ENCODE results near the gene PLEKHG4B. TPM values are rescaled to one million over a fixed set of nuclear protein-coding genes. Genes with fewer than 3 reads are reported as not detected.

Gene PLEKHG4B
- total RNA-seq, 1 experiment from 2014 or later: 0.02 TPM

- peaks cover 7% of the 10 kb centered on the region; the same call in 1 of the 2 replicates for H3K27me3 ChIP-seq (ENCODE audit: insufficient read depth, low read length)
- no TSS peak for BruUV-seq (replicated peaks)
- H3K9ac ChIP-seq (ENCODE audit: low read length): no peak overlapping the region
- no peak for DNase-seq (ENCODE audit: low read depth, low spot score)
- RAD21 ChIA-PET (ENCODE audit: low non-redundant PET in 1 of 2, low total read pairs in 2 of 2, uncharacterized antibody in 2 of 2, unreplicated experiment in 2 of 2): no interaction called here
- H3K4me3 ChIP-seq (replicated peaks in 1 of 2; ENCODE audit: low read depth in 1 of 2, low read length in 2 of 2): no peak overlapping the region
- no peaks in the 10 kb centered on the region for H3K9me2 ChIP-seq (ENCODE audit: insufficient read depth)
- POLR2A ChIA-PET: no interaction called here
- H4K20me1 ChIP-seq (ENCODE audit: insufficient read depth): no peaks in the 10 kb centered on the region
- intact Hi-C loops (cut with micrococcal nuclease): no loop called here
- no peak overlapping the region for H3K4me2 ChIP-seq (ENCODE audit: low read length)
- no peak overlapping the region for H3K27ac ChIP-seq (ENCODE audit: low read depth, low read length)
- H3K36me3 ChIP-seq (ENCODE audit: control insufficient read depth in 1 of 2, insufficient read depth in 2 of 2, low read length in 2 of 2): no peaks in the 10 kb centered on the region
- no peaks in the 10 kb centered on the region for H3K79me2 ChIP-seq (ENCODE audit: insufficient read depth, low read length)
- no peaks in the 10 kb centered on the region for H3K4me1 ChIP-seq (ENCODE audit: control insufficient read depth in 1 of 2, insufficient read depth in 2 of 2, low read length in 2 of 2)
- no peak for ATAC-seq
- no peak for TF ChIP-seq EGR1 (IDR thresholded peaks at IDR 0.05; ENCODE audit: low read depth)
- no peak for TF ChIP-seq EZH2phosphoT487 (IDR thresholded peaks at IDR 0.05; ENCODE audit: borderline replicate concordance)
- H2AFZ ChIP-seq (ENCODE audit: low read depth, low read length, poor library complexity, severe bottlenecking): no peak overlapping the region
- CTCF ChIA-PET: no interaction called here
- no peaks in the 10 kb centered on the region for H3K9me3 ChIP-seq (ENCODE audit: control insufficient read depth in 1 of 2, insufficient read depth in 1 of 2, low read depth in 1 of 2, low read length in 2 of 2)
These were observed 81.7 kb downstream of the PLEKHG4B start for GRCh38 chr5:173392-174290.

DNA sequence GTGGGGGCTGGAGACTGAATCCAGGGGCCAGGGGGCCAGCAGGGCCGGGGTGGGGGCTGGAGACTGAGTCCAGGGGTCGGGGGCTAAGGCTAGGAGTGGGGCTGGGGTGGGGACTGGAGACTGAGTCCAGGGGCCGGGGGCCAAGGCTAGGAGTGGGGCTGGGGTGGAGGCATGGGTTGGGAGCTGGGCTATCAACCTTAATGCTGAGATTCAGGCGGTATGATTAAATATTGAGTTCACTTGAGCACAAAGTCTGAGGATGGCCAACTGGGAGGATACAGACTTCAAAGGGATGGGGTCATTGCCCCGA is 82.3 kb downstream of the PLEKHG4B start:
- ChIA-PET CTCF (no interaction called here), RAD21 (ENCODE audit: low non-redundant PET in 1 of 2, low total read pairs in 2 of 2, uncharacterized antibody in 2 of 2, unreplicated experiment in 2 of 2) (no interaction called here), POLR2A (no interaction called here)
- Histone ChIP-seq H3K27me3 (ENCODE audit: insufficient read depth, low read length) (peaks cover 8% of the 10 kb centered on the region; the same call in 1 of the 2 replicates), H3K9me2 (ENCODE audit: insufficient read depth) (no peaks in the 10 kb centered on the region), H2AFZ (ENCODE audit: low read depth, low read length, poor library complexity, severe bottlenecking) (no peak overlapping the region), H3K36me3 (ENCODE audit: control insufficient read depth in 1 of 2, insufficient read depth in 2 of 2, low read length in 2 of 2) (no peaks in the 10 kb centered on the region), H3K79me2 (ENCODE audit: insufficient read depth, low read length) (no peaks in the 10 kb centered on the region), H3K4me2 (ENCODE audit: low read length) (no peak overlapping the region), H3K9ac (ENCODE audit: low read length) (no peak overlapping the region), H3K27ac (ENCODE audit: low read depth, low read length) (no peak overlapping the region), H3K4me3 (replicated peaks in 1 of 2; ENCODE audit: low read depth in 1 of 2, low read length in 2 of 2) (no peak overlapping the region), H3K4me1 (ENCODE audit: control insufficient read depth in 1 of 2, insufficient read depth in 2 of 2, low read length in 2 of 2) (no peaks in the 10 kb centered on the region), H3K9me3 (ENCODE audit: control insufficient read depth in 1 of 2, insufficient read depth in 1 of 2, low read depth in 1 of 2, low read length in 2 of 2) (no peaks in the 10 kb centered on the region), H4K20me1 (ENCODE audit: insufficient read depth) (no peaks in the 10 kb centered on the region)
- BruUV-seq (replicated peaks): no TSS peak
- intact Hi-C loops (cut with micrococcal nuclease): no loop called here
- no peak for ATAC-seq
- no peak for DNase-seq (ENCODE audit: low read depth, low spot score)
- TF ChIP-seq ZFX (IDR thresholded peaks at IDR 0.05) (no peak), CEBPB (IDR thresholded peaks at IDR 0.05; ENCODE audit: low read depth) (no peak), ZNF274 (IDR thresholded peaks at IDR 0.05; ENCODE audit: low read depth, low read length) (no peak), POLR2AphosphoS5 (IDR thresholded peaks at IDR 0.05; ENCODE audit: low read depth, low read length) (no peak), SP1 (IDR thresholded peaks at IDR 0.05; ENCODE audit: low read depth) (no peak), POLR2A (IDR thresholded peaks at IDR 0.05; ENCODE audit: borderline replicate concordance, extremely low read depth, insufficient read depth, insufficient read length) (no peak)
- TF ChIP-seq, protein P1, sequence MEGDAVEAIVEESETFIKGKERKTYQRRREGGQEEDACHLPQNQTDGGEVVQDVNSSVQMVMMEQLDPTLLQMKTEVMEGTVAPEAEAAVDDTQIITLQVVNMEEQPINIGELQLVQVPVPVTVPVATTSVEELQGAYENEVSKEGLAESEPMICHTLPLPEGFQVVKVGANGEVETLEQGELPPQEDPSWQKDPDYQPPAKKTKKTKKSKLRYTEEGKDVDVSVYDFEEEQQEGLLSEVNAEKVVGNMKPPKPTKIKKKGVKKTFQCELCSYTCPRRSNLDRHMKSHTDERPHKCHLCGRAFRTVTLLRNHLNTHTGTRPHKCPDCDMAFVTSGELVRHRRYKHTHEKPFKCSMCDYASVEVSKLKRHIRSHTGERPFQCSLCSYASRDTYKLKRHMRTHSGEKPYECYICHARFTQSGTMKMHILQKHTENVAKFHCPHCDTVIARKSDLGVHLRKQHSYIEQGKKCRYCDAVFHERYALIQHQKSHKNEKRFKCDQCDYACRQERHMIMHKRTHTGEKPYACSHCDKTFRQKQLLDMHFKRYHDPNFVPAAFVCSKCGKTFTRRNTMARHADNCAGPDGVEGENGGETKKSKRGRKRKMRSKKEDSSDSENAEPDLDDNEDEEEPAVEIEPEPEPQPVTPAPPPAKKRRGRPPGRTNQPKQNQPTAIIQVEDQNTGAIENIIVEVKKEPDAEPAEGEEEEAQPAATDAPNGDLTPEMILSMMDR (IDR thresholded peaks at IDR 0.05 in 2 of 3, conservative IDR thresholded peaks at IDR 0.05 in 1 of 3; ENCODE audit: borderline replicate concordance in 1 of 3, insufficient read depth in 1 of 3, low read depth in 2 of 3, low read length in 2 of 3): no peak

Measured in HCT116 (cell line).